ENCODE results near the gene GFPT1.

DNA sequence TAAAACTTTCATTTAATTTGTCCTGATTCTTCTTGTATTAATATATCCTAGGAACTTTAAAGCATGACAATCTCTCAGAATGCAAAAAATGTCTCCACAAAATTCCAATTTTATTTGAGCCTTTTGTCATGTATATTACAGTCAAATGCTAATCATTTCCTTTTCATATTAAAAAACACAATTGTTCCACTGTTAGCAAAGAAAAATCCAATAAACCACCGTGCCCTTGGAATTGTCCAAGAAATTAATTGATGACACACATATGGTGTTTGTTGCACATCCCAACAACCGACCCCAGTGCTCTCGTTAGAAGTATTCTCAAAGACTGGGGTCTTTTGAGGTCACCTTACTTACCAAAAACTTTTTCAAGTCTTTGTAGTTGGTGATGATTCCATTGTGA is 28.1 kb downstream of the GFPT1 start:
- TF ChIP-seq, protein P1, sequence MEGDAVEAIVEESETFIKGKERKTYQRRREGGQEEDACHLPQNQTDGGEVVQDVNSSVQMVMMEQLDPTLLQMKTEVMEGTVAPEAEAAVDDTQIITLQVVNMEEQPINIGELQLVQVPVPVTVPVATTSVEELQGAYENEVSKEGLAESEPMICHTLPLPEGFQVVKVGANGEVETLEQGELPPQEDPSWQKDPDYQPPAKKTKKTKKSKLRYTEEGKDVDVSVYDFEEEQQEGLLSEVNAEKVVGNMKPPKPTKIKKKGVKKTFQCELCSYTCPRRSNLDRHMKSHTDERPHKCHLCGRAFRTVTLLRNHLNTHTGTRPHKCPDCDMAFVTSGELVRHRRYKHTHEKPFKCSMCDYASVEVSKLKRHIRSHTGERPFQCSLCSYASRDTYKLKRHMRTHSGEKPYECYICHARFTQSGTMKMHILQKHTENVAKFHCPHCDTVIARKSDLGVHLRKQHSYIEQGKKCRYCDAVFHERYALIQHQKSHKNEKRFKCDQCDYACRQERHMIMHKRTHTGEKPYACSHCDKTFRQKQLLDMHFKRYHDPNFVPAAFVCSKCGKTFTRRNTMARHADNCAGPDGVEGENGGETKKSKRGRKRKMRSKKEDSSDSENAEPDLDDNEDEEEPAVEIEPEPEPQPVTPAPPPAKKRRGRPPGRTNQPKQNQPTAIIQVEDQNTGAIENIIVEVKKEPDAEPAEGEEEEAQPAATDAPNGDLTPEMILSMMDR (optimal IDR thresholded peaks at IDR 0.05 in 1 of 3, IDR thresholded peaks at IDR 0.05 in 1 of 3, conservative IDR thresholded peaks at IDR 0.05 in 1 of 3; ENCODE audit: extremely low read depth in 1 of 3, insufficient read depth in 2 of 3, low read length in 3 of 3): no peak
- no peak for TF ChIP-seq EZH2 (IDR thresholded peaks at IDR 0.05; ENCODE audit: low read length)

All from keratinocyte (primary cell).